KMS-11 (cell line): ENCODE results near the gene RAB6D.
"Not testable (repeated sequence)": the region's sequence is repeated elsewhere in the genome, so short reads cannot be mapped to it uniquely, and the experiment has no call there.

Experiments
- H2AFZ ChIP-seq: fragments of 200-600 bp; sonication (generic); 2 replicates; pipeline ENCODE4 v1.6.1; 2016; ENCODE audit warnings: antibody characterized with exemption, mixed run types, low read depth
- H3K27ac ChIP-seq: fragments of 200-600 bp; sonication (generic); 2 replicates; pipeline ENCODE4 v1.6.1; 2016; ENCODE audit warnings: mild to moderate bottlenecking, mixed run types
- H3K27me3 ChIP-seq: fragments of 200-600 bp; sonication (generic); 2 replicates; pipeline ENCODE4 v1.6.1; 2017; ENCODE audit warnings: mild to moderate bottlenecking, low read depth, mixed run types, moderate library complexity; ENCODE audit not compliant: insufficient read depth
- H3K36me3 ChIP-seq: fragments of 200-600 bp; sonication (generic); 2 replicates; pipeline ENCODE4 v1.6.1; 2017; ENCODE audit warnings: mild to moderate bottlenecking, mixed run types; ENCODE audit not compliant: insufficient read depth
- H3K4me1 ChIP-seq: fragments of 200-600 bp; sonication (generic); 2 replicates; pipeline ENCODE4 v1.6.1; 2016; ENCODE audit warnings: mild to moderate bottlenecking, low read depth, mixed run types; ENCODE audit not compliant: poor library complexity, severe bottlenecking
- H3K4me2 ChIP-seq: fragments of 200-600 bp; sonication (generic); 2 replicates; pipeline ENCODE4 v1.7.0; 2016; ENCODE audit warnings: mild to moderate bottlenecking, mixed run types
- H3K4me3 ChIP-seq: fragments of 200-600 bp; sonication (generic); IDR thresholded peaks from 2 replicates; pipeline ENCODE4 v1.6.1; 2017; ENCODE audit warnings: low read depth, low read length, mixed read lengths; ENCODE audit not compliant: insufficient read depth
- H3K79me2 ChIP-seq: fragments of 200-600 bp; sonication (generic); 2 replicates; pipeline ENCODE4 v1.6.1; 2016; ENCODE audit warnings: low read depth, mixed run types; ENCODE audit not compliant: insufficient read depth
- H3K9ac ChIP-seq: fragments of 200-600 bp; sonication (generic); 2 replicates; pipeline ENCODE4 v1.6.1; 2016; ENCODE audit warnings: mild to moderate bottlenecking, mixed run types
- H4K20me1 ChIP-seq: fragments of 200-600 bp; sonication (generic); 2 replicates; pipeline ENCODE4 v1.6.1; 2016; ENCODE audit warnings: mild to moderate bottlenecking, mixed run types; ENCODE audit not compliant: insufficient read depth
- TF ChIP-seq, protein P1 (sequence below): fragments of 200-600 bp; sonication (generic); conservative IDR thresholded peaks from 2 replicates; pipeline ENCODE4 v1.6.1; 2017; ENCODE audit warnings: low read depth, mild to moderate bottlenecking, antibody characterized with exemption, low read length, moderate library complexity, mixed read lengths

RAB6D gene

DNA sequence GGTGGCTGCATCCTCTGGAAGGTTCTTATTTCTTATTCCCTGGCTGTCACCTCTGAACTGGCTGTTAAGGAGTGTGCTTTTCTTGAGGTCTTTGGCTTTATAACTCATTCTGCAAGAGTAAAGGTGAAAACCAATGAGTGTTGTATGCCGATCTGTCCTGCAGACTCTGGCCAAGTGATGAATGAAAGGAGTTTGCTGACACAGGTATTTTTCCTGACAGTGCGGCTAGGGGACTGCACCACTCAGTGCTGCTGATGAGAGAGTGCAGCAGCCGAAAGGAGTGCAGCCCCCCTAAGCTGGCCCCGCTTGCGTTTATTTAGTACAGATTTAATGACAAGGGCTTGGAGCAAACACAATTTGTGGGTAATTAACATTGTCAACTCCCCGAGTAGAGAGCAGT, 41.8 kb downstream of the RAB6D start:
- H3K4me3 ChIP-seq: no peak overlapping the region
- no peaks in the 10 kb centered on the region for H4K20me1 ChIP-seq
- H3K9ac ChIP-seq: no peak overlapping the region
- no peak overlapping the region for H2AFZ ChIP-seq
- no peaks in the 10 kb centered on the region for H3K4me1 ChIP-seq
- H3K27ac ChIP-seq: no peak overlapping the region
- H3K79me2 ChIP-seq: no peaks in the 10 kb centered on the region
- H3K4me2 ChIP-seq: no peak overlapping the region
- TF ChIP-seq, protein P1, sequence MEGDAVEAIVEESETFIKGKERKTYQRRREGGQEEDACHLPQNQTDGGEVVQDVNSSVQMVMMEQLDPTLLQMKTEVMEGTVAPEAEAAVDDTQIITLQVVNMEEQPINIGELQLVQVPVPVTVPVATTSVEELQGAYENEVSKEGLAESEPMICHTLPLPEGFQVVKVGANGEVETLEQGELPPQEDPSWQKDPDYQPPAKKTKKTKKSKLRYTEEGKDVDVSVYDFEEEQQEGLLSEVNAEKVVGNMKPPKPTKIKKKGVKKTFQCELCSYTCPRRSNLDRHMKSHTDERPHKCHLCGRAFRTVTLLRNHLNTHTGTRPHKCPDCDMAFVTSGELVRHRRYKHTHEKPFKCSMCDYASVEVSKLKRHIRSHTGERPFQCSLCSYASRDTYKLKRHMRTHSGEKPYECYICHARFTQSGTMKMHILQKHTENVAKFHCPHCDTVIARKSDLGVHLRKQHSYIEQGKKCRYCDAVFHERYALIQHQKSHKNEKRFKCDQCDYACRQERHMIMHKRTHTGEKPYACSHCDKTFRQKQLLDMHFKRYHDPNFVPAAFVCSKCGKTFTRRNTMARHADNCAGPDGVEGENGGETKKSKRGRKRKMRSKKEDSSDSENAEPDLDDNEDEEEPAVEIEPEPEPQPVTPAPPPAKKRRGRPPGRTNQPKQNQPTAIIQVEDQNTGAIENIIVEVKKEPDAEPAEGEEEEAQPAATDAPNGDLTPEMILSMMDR: no peak
- H3K27me3 ChIP-seq: no peaks in the 10 kb centered on the region
- no peaks in the 10 kb centered on the region for H3K36me3 ChIP-seq

GRCh38 chr2:131321344-131321743, 42.6 kb downstream of the RAB6D start:
- not testable (repeated sequence) for H3K4me3 ChIP-seq, H4K20me1 ChIP-seq, H3K4me2 ChIP-seq, H2AFZ ChIP-seq, H3K9ac ChIP-seq, H3K27ac ChIP-seq, H3K4me1 ChIP-seq, H3K27me3 ChIP-seq, H3K36me3 ChIP-seq, H3K79me2 ChIP-seq

GRCh38 chr2:131311001-131311400, 53.0 kb downstream of the RAB6D start:
- not testable (repeated sequence) for H3K27me3 ChIP-seq, H3K4me1 ChIP-seq, H4K20me1 ChIP-seq, H3K9ac ChIP-seq, H3K27ac ChIP-seq, H3K4me3 ChIP-seq, H3K79me2 ChIP-seq, H3K4me2 ChIP-seq, H3K36me3 ChIP-seq, H2AFZ ChIP-seq
